K562 (cell line): ENCODE measurements around the gene KCNQ2. TPM values are rescaled to one million over a fixed set of nuclear protein-coding genes. Genes with fewer than 3 reads are reported as not detected.
A peak's percentile ranks its signal among the peaks of the same experiment; 100 is the strongest.

Experiments
- EHMT2 ChIP-seq: fragments of 450-650 bp; IDR thresholded peaks from 2 replicates; pipeline ENCODE4 v1.6.1; 2018; ENCODE audit warnings: antibody characterized with exemption
- MBD1 ChIP-seq: fragments of 250-450 bp; sonication (Bioruptor Pico); IDR thresholded peaks from 2 replicates; pipeline ENCODE4 v1.8.0; 2022; ENCODE audit warnings: inconsistent platforms
- PURB ChIP-seq: sonication (generic); formaldehyde crosslinking; IDR thresholded peaks from 2 replicates; pipeline ENCODE4 v1.9.0; 2021; ENCODE audit warnings: low read depth, mild to moderate bottlenecking, missing genetic modification reagents
- REST ChIP-seq, 2 experiments: fragments of 450-650 bp; formaldehyde crosslinking in 1 of 2; IDR thresholded peaks; 2 replicates each; pipeline versions ENCODE4 v1.4.0 to v1.6.1; 2014 to 2020; ENCODE audit warnings: mild to moderate bottlenecking in 2 of 2, borderline replicate concordance in 1 of 2, low read depth in 1 of 2
- polyA plus RNA-seq, 8 experiments: library from polyadenylated mRNA; depleted of rRNA in 4 of 8; stranded (reverse) in 5 of 8; unstranded in 3 of 8; fragments of >200 nt; fragmentation: Nextera tagmentation in 2 of 8; fragmentation: Illumina TruSeq in 1 of 8; extraction: Ambion mirVana in 2 of 8; extraction: Trizol in 1 of 8; gene quantifications; 2 replicates each; pipeline versions ENCODE4 v1.2.1 to v1.2.3, GENCODE V29; 2011 to 2014; ENCODE audit warnings: inconsistent platforms in 1 of 8, missing spikeins in 1 of 8
- total RNA-seq, 7 experiments: library from RNA; depleted of rRNA in 6 of 7; stranded (reverse); fragments of >200 nt in 6 of 7; fragmentation: Illumina TruSeq in 2 of 7; extraction: Trizol in 2 of 7; gene quantifications; 2 replicates each; pipeline versions ENCODE4 v1.2.1 to v1.2.3, GENCODE V29; 2011 to 2021; ENCODE audit warnings: low replicate concordance in 1 of 7

KCNQ2 gene
- total and polyA plus RNA-seq, 9 of the 15 experiments (the other 6 are each of a cell fraction or from before 2014, with no cell fraction given): 0.13 to 0.16 TPM; not detected in 7

- TF ChIP-seq REST (IDR thresholded peaks at IDR 0.05; ENCODE audit: borderline replicate concordance) (peak; percentile 95), REST (CRISPR knock-in tag; IDR thresholded peaks at IDR 0.05; ENCODE audit: low read depth) (peak; percentile 85), EHMT2 (peak; percentile 81), MBD1 (no peak), PURB (CRISPR knock-in tag) (no peak)
These were observed 2.8 kb upstream of the KCNQ2 start (continued) for GRCh38 chr20:63475209-63475608.
